Measurements from ENCODE around the gene DCST2.

The DCST2 gene

DNA sequence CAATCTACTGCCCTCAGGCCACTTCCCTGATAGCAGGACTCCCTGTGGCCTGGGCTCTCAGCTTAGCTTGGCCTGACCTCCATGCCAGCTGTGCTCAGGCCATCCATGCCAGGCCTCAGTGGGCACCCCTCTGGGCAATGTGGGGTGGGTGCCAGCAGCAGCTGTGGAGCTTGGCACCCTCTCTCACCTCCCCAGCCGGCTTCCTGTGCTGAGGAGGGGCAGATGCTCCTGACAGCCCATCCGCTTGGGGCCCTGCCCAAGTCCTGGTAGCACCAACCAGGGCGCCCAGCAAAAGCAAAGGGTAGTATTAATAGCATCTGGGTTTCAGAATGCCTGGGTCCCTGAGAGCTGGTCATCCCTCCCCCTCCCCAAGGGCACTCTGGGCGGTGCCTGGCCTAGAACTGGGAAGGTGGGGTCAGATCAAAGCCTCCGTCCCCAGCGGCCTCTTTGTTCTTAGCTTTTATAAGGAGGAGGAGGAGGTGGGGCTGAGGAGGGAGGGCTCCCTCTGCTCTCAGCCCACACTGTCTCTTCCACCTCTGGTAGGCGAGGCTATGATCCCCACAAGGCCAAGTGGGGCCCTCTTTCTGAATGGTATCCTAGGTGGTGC, 36.1 kb upstream of the DCST2 start:
- no peak for DNase-seq (ENCODE audit: low spot score)

- DNase-seq (ENCODE audit: low spot score) = no peak
Observed at GRCh38 chr1:155068599-155068998, 35.0 kb upstream of the DCST2 start.

DNA sequence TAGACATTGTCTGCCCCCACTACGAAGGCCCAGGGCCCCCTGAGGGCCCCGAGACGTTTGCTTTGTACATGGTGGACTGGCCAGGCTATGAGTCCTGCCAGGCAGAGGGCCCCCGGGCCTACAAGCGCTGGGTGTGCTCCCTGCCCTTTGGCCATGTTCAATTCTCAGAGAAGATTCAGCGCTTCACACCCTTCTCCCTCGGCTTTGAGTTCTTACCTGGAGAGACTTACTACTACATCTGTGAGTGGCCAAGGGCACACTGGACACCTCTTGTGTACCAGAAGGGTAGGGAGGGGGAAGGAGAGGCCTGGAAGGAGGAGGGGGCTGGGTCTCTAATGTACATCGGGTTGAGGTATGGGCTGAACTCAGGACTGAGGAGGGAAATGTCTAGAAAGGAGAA, 33.2 kb upstream of the DCST2 start:
- no peak for DNase-seq (ENCODE audit: low spot score)

DNA sequence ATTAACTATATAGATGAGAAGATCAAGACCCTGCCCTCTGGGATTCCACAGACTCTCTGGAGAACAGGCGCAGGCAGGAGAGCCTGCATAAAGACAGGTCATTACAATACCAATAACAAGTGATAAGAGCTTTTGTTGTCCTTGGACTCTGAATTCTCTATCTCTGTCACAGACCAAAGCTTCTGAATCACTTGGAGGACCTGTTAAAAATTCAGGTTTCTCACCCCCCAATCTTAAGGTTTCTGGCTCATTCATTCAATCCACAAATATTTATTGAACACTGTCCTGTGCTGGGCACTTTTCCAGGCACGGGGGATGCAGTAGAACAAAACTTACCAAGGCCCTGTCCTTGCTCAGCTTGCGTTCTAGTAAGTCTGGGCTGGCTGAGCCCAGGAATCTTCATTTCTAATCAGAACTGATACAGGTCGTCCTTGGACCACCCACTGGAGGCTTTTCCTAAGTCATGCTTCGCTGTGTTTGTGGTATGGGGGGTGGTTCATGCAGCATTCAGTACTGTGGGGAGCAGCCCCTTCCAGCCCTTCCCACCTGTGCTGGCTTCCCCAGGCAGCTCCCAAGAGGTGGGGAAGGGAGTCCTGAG, 31.4 kb upstream of the DCST2 start:
- no peak for DNase-seq (ENCODE audit: low spot score)

- no peak for DNase-seq (ENCODE audit: low spot score)
Observed at GRCh38 chr1:155064111-155064831, 30.7 kb upstream of the DCST2 start.

- peak; percentile 55 for DNase-seq (ENCODE audit: low spot score)
Observed at GRCh38 chr1:155063550-155064110, 30.0 kb upstream of the DCST2 start, which contains the start of gene EFNA4. EFNA4 (plus strand) TSS chr1:155063740; CDS start chr1:155063824, 84 bp downstream.

DNA sequence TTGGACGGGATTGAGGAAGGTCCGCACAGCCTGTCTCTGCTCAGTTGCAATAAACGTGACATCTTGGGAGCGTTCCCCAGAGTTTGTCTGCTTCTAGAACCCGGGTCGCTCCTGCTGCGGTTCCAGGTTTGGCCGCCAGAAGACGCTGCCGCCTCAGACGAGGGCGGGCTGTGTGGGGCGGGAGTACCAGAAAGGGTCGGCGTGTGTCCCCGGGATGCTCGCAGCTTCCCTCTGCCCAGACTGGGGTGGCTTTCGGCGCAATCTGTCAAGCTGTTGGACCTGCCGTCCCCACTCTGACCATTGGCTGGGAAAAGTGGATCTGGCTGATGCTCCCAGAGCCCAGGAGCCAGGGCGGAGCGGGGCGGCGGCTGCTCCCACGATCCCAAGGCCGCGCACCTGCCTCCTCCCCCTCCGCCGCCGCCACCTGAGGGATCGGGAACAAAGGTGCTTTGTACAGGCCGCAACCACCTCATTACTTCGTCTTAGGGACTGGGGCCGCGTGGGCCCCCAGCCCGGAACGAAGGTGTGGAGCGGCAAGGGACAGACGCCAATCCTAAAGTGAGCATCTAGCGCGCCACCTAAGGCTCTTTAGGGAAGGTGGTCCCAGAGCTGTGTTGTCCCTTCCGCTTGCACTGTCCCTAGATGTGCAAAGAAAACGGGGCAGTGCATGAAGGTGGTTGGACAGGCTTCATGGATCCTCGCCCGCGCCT, 29.3 kb upstream of the DCST2 start:
- peak; percentile 64 for DNase-seq (ENCODE audit: low spot score)

GRCh38 chr1:155062151-155062686, 28.6 kb upstream of the DCST2 start:
- no peak for DNase-seq (ENCODE audit: low spot score)

GRCh38 chr1:155061381-155062150, 28.0 kb upstream of the DCST2 start:
- DNase-seq (ENCODE audit: low spot score) = peak; percentile 91

DNA sequence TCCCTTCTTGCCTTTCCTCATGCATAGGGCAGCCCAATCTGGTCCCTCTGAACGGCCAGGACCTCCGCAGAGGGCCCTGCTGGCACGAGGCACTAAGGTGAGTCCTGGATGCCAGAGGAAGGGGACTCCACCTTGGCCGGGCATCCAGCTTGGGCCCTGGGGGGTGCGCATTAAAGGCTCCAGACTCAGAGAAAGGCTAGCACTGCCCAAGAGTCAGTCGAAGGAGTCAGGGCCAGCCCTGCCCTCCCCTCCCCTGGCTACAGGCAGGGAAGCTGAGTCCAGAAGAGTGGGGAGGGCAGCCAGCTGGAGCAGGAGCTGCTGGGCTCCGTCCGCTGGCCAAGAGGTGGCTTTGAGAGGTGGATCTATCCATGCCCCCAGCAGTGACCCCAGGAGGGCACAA, 27.2 kb upstream of the DCST2 start:
- no peak for DNase-seq (ENCODE audit: low spot score)

- no peak for DNase-seq (ENCODE audit: low spot score)
Observed at GRCh38 chr1:155057788-155058211, 24.2 kb upstream of the DCST2 start.

GRCh38 chr1:155057104-155057503, 23.5 kb upstream of the DCST2 start:
- no peak for DNase-seq (ENCODE audit: low spot score)

- DNase-seq (ENCODE audit: low spot score) = no peak
Observed at GRCh38 chr1:155053531-155054105, 20.0 kb upstream of the DCST2 start.

GRCh38 chr1:155052439-155053395, 19.1 kb upstream of the DCST2 start:
- peak; percentile 53 for DNase-seq (ENCODE audit: low spot score)

DNA sequence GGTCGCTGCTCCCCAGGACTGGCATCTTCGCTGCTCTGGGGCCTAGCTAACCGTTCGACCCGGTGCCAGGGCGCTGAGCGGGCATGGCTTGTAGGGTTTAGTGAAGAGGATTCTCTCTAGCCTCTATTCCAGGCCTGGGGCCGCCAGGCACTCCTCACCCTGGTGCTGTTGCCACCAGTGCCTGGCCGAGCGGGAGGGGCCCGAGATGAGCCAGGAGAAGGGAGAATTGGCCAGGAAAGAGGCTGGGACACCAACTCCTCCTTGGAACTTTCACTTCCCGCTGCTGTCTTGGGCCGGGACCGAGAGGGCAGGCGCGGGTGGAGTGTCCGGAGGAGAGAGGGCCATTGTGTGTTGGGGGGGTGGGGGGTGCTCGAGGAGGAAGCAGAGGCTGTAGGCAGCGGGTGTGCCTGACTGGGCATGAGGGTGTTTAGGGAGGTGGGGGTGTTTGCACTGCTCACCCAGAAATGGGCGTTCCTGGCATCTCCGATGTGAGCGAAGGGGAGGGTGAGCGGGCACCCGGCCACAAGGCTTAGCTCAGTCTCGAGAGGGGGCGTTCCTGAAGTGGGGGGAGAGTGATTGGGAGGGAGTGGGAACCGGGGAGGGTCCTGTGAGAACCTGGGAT, 18.3 kb upstream of the DCST2 start:
- peak; percentile 61 for DNase-seq (ENCODE audit: low spot score)

- DNase-seq (ENCODE audit: low spot score) = no peak
Observed at GRCh38 chr1:155051342-155051776, 17.8 kb upstream of the DCST2 start.

DNA sequence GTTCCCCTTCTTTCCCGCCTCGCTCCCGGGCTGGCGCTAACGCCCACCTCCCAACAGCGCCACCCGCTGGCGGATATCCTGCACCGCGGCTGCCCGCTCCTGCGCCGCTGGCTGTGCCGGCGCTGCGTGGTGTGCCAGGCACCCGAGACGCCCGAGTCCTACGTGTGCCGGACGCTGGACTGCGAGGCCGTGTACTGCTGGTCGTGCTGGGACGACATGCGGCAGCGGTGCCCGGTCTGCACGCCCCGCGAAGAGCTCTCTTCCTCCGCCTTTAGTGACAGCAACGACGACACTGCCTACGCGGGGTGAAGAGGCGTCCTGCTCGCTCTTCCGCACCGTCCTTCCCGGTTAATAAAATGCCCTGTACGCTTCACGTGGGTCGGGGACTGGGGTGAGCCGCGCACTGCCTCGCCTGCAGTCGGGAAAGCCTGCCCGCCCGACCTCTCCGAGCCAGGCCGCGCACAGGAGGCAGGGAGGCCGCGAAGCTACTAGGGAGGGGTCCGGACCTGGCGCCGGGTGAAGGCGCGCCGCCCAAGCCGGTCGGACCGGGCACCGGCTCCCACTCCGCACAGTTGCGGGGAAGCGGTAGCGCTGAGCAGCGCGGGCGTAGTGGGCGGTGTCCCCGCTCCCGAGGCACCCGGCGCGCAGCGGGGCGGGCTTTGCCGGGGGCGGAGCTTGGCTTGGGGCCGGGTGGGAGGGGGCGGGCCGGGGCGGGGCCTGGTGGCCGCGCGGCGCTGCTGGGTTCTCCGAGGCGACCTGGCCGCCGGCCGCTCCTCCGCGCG, 17.2 kb upstream of the DCST2 start, which contains the start of gene ADAM15:
Gene ADAM15, plus strand, starts transcription at position 757 of the 782 bp plus-strand sequence. CDS start 71 bp downstream, outside the sequence.
- DNase-seq (ENCODE audit: low spot score) = peak; percentile 79
